ENCODE measurements around the gene WDR48.

DNA sequence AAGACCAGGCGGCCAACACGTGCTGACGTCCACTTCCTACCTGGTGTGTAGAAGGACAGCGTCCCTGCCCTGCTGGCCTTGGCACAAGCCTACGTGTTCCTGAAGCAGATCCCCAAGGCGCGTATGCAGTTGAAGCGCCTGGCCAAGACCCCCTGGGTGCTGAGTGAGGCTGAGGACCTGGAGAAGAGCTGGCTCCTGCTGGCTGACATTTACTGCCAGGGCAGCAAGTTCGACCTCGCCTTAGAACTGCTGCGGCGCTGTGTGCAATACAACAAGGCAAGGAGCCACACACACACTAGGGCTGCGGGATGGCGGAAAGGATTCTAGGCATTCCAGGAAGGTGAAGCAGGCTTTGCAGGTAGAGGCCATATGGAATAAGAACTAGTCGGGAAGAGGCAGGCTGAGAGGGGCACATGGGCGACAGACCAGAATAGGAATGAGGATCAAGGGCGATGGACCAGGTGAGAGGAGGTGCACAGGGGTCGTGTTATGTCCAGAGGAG is 85.7 kb downstream of the WDR48 start:
- TF ChIP-seq, protein P1, sequence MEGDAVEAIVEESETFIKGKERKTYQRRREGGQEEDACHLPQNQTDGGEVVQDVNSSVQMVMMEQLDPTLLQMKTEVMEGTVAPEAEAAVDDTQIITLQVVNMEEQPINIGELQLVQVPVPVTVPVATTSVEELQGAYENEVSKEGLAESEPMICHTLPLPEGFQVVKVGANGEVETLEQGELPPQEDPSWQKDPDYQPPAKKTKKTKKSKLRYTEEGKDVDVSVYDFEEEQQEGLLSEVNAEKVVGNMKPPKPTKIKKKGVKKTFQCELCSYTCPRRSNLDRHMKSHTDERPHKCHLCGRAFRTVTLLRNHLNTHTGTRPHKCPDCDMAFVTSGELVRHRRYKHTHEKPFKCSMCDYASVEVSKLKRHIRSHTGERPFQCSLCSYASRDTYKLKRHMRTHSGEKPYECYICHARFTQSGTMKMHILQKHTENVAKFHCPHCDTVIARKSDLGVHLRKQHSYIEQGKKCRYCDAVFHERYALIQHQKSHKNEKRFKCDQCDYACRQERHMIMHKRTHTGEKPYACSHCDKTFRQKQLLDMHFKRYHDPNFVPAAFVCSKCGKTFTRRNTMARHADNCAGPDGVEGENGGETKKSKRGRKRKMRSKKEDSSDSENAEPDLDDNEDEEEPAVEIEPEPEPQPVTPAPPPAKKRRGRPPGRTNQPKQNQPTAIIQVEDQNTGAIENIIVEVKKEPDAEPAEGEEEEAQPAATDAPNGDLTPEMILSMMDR (IDR thresholded peaks at IDR 0.05): no peak
- no peak for TF ChIP-seq POLR2A (IDR thresholded peaks at IDR 0.05)

All from thyroid gland (tissue), 4 donors.